Fibroblast of pulmonary artery (primary cell): ENCODE results near the gene USP9X.
A peak's percentile ranks its signal among the peaks of the same experiment; 100 is the strongest.

ENCODE experiments used
- DNase-seq: peaks from one replicate; pipeline ENCODE4 v3.0.0-alpha.2; 2010; ENCODE audit warnings: low read depth
- H3K4me3 ChIP-seq: replicated peaks from 2 replicates; pipeline ENCODE4 v1.5.1; 2011; ENCODE audit warnings: low read depth, mild to moderate bottlenecking, control low read depth, low read length, moderate library complexity
- CTCF ChIP-seq: IDR thresholded peaks from 2 replicates; pipeline ENCODE4 v1.5.1; 2011; ENCODE audit warnings: mild to moderate bottlenecking, control low read depth, low read length, inconsistent platforms; ENCODE audit errors: missing control alignments

USP9X gene

GRCh38 chrX:41067721-41068120 lies 17.5 kb upstream of the USP9X start:
- no peak for TF ChIP-seq CTCF
- no peak overlapping the region for H3K4me3 ChIP-seq
- DNase-seq: no peak

- no peak overlapping the region for H3K4me3 ChIP-seq
- no peak for TF ChIP-seq CTCF
- DNase-seq: no peak
Measured at GRCh38 chrX:41076742-41077141, 8.5 kb upstream of the USP9X start.

GRCh38 chrX:41081821-41082220 lies 3.4 kb upstream of the USP9X start:
- no peak overlapping the region for H3K4me3 ChIP-seq
- TF ChIP-seq CTCF: no peak
- no peak for DNase-seq

GRCh38 chrX:41082783-41083182 lies 2.5 kb upstream of the USP9X start:
- no peak for DNase-seq
- no peak for TF ChIP-seq CTCF
- H3K4me3 ChIP-seq: no peak overlapping the region

- no peak for TF ChIP-seq CTCF
- DNase-seq: peak; percentile 96
- H3K4me3 ChIP-seq: peak overlapping the region; percentile 66
Measured at GRCh38 chrX:41084044-41084892, 977 bp upstream of the USP9X start.

- no peak for TF ChIP-seq CTCF
- DNase-seq: peak; percentile 46
- peak overlapping the region; percentile 79 for H3K4me3 ChIP-seq
Measured at GRCh38 chrX:41085512-41085877, 250 bp downstream of the USP9X start.

GRCh38 chrX:41085878-41086626 lies 807 bp downstream of the USP9X start:
- peak; percentile 52 for DNase-seq
- H3K4me3 ChIP-seq: peak overlapping the region; percentile 79
- TF ChIP-seq CTCF: no peak
